HG03135 (cell line): Measurements from ENCODE around the gene KRT78.
"Not testable (repeated sequence)": the region's sequence is repeated elsewhere in the genome, so short reads cannot be mapped to it uniquely, and the experiment has no call there.

ENCODE experiments used
- ATAC-seq: cut with Tn5 transposase; IDR thresholded peaks from one replicate; pipeline ENCODE4 v1.9.1; 2021; ENCODE audit warnings: mild to moderate bottlenecking, moderate library complexity; ENCODE audit not compliant: unreplicated experiment

Gene KRT78, protein sequence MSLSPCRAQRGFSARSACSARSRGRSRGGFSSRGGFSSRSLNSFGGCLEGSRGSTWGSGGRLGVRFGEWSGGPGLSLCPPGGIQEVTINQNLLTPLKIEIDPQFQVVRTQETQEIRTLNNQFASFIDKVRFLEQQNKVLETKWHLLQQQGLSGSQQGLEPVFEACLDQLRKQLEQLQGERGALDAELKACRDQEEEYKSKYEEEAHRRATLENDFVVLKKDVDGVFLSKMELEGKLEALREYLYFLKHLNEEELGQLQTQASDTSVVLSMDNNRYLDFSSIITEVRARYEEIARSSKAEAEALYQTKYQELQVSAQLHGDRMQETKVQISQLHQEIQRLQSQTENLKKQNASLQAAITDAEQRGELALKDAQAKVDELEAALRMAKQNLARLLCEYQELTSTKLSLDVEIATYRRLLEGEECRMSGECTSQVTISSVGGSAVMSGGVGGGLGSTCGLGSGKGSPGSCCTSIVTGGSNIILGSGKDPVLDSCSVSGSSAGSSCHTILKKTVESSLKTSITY

DNA sequence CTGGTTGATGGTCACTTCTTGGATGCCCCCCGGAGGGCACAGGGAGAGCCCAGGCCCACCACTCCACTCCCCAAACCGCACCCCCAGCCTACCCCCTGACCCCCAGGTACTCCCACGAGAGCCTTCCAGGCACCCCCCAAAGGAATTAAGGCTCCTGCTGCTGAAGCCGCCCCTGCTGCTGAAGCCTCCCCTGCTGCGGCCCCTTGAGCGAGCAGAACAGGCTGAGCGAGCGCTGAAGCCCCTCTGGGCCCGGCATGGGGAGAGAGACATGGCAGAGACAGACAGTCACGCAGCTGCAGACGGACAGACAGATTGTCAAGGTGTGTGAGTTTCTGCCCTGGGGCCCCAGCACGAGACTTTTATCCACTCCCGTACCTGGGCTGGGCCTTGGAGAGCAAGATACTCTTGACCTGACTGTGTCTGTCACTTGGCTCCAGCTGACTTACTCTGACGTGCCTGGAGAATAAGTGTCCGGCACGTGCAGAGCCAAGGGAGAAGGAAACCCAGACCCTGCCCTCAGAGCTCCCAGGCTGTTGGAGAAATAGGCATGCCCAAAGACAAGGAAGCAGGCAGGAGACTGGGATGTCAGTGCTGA, at the start of gene KRT78:
Gene KRT78 (minus strand): TSS at position 334 of the 595 bp plus-strand sequence. CDS start 64 bp downstream, at position 270.
- no peak for ATAC-seq

DNA sequence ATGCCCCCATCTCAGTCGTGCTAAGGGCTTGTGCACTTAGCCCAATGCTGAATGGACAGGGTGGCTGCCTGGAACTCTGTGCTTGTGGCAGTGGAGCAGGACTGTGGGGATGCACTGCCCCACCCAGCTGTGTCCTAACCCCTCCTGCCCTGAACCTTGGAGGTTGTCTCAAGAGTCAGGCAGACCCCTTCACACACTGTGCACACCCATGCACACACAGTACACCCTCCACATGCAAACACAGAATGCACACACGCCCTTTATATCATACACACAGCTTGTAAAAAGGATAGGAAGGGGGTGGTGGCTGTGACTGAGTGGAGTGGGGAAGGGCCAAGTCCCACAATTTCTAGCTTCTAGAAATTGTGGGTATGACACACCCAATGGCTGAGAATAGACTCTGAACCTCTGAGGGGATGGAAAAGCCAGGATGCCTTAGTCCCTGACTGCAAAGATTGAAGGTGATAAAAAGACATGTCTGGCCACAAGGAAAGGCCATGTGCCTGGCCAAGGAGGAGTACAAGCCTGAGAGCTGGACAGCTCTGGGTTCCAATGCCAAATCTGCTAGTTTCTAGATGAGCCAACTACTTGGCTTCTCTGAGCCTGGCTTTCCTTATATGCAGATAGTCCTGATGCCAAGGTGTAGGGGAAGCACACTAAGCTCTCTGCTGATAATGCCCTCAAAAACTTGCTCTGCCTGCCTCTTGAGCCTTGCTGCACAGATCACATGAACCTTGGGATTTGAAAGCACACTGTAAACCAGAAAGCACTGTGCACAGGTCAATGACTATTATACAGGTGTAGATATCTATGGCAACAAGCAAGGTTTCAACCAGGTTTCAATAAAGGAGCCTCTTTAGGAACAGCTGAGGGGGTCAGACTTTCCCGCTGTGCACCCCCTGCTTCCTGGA, 47.7 kb upstream of the KRT78 start:
- no peak for ATAC-seq

DNA sequence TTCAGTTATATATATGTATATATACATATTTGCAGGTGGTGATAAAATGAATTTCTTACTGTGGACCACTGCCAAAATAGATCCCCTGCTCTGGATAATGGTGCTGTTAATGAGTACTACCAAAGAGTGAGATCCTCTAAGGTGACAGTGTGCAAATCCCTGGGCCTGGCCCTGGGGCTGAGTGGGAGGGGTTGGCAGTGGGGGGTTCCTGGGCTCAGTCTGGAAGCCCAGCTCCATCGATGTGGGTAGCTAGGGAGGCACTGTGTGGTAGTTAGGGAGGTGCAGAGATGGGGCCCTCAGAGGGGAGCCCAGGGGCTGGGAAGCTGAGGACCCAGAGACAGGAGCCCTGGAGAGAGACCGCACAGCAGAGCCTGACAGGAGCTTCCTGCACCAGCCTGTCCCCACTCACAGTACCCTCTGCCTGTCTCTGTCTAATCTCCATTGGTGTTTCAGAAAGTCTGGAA, 47.0 kb upstream of the KRT78 start:
- no peak for ATAC-seq

DNA sequence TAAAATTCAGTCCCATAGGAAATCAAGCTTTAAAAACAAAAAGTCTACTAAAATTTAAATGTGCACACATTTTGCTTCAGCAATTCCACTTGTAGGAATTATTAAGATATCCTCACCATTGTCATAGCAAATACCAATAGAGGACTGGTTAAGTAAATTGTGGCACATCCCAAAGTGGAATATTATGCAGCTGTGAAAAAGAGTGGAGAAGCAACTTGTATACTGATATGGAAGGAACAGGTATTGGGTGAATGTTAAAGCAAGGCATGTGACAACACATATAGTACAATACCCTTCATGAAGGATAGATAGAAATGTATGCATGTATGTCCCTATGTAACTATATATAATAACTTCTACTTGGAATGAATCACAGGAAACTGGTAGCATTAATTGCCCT, 44.2 kb upstream of the KRT78 start:
- no peak for ATAC-seq

DNA sequence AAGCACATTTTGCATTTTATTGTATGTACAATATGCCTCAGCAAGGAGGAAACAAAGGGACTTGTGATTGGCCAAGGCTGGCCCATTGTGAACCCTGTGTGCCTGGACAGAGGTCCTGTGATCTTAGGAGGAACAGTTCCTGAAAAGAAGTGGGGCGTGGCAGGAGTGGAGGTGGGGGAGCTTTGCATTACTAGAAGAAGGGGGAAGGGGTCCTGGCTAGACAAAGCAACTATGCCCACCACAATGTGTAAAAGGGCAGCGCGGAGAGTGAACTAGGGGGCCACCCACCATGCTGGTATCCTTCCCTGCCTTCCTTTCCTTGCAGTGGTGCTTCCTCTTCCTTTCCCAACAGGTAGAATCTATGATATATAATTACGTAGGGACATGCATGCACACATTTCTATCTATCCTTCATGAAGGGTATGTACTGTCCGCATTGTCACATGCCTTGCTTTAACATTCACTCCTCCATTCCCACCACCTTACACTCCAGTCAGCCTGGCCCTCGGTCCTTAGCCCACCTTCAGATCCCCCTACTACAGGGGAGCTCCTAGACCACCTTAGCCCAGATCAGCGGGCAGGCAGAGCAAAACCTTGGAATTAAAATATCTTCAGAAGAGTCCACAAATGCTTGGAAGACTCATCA, 43.5 kb upstream of the KRT78 start:
- ATAC-seq = no peak

DNA sequence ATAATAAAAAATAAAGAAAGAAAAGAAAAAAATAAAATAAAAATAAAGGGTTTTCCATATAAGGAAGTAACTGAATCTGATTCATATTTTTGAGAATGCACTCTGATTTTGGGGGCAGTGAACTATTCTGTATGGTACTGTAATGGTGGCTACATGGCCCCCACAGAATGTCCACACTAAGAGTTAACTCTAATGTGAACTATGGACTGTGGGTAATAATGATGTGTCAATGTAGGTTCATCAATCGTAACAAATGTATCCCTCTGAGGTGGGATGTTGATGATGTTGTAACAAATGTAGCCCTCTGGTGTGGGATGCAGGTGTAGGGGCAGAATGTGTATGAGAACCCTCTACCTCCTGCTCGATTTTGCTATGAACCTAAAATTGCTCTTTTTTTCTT, 42.2 kb upstream of the KRT78 start:
- ATAC-seq = no peak

DNA sequence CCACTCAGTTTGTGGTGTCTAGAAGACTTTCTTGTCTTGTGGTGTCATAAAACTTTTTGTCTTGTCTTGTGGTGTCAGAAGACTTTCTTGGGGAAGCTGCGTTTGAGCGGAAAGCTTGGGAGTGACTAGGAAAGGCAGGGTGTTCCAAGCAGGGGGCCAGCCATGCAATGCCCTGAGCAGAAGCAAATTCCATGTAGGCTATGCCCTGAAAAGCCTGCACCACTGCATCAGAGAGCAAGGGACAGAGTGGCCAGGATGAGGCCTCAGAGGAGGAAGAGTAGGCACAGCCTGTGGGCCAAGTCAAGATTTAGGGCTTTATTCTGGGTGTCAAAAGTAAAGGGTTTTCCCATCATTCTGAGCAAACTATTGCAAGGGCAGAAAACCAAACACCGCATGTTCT, 41.6 kb upstream of the KRT78 start:
- no peak for ATAC-seq

DNA sequence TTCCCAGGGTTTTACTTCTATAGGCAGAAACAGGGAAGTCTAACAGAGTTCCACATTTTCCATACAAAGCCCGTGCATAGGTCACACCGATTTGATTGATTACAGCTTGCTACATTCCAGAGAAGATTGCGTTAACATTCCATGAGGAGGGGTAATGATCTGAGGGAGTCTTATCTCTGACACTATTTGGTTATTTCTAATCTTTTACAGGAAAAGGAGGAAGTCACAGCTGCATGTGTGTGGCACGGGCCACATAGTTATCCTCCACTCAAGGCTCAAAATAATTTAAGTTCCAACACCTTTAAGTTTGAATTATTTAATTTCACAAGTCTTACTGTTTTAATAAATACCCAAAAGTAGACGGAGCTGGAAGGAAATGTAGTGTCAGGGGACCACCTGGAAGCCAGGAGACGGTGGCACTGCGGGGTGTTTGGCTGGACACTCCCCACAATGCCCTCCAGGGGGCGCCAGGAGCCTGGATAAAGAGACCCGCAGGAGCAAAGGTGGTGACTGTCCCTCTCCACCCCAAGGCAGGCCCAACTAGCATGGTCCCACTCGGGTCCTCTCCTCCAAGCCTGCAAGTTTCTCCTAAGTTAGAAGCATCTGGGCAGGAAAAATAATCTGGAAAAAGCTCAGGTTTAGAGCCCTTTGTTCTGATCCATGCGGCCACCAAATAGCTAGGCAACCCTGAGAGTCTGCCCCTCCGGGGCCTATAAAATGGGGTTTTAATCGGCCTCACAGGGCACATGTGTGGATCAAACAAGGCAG, 35.9 kb upstream of the KRT78 start:
- no peak for ATAC-seq

DNA sequence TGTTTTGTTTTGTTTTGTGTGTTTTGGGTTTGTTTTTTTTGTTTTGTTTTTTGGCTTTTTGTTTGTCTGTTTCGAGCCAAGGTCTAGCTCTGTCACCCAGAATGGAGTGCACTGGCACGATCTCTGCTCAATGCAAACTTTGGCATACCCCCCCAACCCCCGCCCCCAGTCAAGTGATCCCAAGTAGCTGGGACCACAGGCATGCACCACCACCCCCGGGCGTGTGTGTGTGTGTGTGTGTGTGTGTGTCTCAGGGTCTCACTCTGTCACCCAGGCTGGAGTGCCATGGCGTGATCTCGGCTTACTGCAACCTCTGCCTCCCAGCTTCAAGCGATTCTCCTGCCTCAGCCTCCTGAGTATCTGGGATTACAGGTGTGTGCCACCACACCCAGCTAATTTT, 31.7 kb upstream of the KRT78 start:
- not testable (repeated sequence) for ATAC-seq

DNA sequence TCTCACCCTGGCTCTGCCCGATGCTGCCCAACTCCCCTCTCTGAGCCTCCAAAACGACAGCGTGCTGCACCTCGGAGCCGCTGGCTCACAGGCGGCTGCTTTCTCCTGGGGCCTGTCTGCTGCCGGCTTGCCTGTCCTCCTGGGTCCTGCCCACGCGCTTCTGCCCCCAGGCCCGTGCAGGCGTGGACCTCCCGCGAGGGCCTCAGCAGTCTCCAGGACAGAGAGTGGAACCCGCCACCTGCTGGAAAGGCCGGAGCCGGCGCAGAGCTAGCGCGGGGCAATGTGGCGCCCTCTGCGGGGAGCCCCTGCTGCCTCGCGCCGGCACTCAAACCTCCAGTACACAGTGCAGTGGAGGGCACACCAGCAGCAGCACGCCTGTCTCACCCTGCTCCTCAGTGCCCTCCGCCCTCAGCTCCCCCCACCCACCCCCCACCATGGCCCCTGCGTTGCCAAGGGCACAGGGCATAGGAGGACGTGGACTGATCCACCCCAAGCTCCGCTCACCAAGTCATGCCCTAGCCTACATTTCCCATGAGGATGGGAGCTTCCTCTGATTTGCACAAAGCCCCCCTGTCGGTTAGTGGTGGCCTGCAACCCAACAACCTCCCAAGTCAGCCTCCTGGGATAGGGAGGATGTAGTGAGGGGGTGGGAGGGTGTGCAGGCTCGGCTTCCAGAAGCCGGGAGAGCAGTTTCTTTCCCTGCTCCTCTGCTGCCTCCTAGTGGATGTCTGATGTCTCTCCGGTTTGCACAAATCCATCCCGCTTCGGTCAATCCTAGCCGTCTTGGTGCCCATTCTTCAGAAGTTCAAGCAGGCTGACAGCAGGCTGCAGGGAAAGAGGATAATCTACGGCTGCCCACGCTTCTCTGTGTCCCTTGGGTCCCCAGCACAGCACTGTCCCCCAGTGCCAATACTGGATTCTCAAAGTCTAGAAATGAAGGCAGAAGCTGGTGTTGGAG, 30.9 kb upstream of the KRT78 start:
- no peak for ATAC-seq

DNA sequence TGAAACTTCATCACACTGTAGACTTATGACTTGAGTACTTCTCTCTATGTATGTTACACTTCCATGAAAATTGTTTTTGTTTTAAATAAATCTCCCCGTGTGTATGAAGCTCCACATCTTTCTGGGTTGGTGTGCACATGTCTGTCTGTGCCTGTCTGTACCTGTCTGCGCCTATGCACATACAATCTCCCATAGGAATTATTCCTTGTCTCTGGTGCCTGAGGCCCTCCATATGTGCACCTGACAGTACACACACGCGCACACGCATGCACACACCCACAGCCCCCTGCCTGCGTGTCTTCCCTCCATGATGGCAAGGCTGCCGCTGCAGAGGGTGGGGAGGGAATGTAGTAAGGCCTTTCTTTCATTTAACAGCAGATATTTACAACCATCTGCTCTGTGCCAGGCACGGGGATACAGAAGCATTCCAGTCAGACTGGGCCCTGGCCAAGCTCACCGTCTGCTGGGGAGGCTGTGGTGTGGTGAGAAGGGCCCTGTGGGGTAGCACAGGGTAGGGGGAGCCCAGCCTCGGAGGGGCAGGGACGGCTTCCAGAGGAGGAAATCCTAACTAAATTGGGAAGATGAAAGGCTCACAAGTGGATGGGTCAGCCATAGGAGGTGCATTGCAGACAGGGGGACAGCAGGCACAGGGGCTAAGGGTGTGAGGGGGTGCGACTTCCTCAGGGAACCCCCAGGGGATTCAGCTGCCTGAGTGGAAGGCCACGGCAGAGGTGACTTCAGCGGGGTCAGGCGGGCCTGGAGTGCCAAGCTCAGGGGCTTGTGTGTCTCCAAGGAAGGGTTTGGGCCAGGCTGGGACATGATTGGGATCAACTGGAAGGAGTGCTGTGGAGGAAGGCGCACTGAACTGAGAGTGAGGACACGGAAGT, 30.0 kb upstream of the KRT78 start:
- no peak for ATAC-seq

DNA sequence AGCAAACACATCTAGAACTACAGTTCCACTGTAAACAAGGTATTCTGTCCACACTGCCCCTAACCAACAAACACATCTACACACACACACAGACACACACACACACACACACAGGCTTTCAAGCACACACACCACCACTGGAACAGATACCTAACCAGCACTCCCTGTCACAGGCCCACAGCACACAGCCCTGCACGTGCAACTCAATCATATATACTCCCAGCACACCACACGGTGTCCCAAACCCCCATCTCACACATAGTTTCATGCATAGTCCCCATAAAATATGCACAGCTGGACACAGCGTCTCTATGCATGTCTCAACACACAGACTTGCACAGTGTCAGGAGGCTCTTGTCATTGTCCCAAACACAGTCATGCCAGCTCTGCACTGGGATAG, 28.4 kb upstream of the KRT78 start:
- ATAC-seq = no peak

DNA sequence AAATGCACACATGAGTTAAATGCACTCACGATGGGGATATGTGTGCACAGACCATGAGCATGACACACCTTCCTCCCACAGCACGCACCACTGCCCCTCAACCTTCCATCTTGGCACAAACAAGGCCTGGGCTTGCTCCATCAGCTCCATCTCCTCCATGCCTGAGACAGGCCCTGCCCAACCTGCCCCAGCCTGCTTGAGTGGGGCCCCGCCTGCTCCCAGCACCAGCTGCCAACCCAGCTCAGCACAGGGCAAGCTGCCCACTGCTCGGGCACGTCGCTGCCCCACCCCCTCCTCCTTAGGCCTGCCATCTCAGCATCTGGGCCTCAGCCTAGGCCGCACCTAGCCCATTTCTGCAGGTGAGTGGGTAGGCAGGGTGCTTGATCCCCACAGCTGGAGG, 27.6 kb upstream of the KRT78 start:
- no peak for ATAC-seq

DNA sequence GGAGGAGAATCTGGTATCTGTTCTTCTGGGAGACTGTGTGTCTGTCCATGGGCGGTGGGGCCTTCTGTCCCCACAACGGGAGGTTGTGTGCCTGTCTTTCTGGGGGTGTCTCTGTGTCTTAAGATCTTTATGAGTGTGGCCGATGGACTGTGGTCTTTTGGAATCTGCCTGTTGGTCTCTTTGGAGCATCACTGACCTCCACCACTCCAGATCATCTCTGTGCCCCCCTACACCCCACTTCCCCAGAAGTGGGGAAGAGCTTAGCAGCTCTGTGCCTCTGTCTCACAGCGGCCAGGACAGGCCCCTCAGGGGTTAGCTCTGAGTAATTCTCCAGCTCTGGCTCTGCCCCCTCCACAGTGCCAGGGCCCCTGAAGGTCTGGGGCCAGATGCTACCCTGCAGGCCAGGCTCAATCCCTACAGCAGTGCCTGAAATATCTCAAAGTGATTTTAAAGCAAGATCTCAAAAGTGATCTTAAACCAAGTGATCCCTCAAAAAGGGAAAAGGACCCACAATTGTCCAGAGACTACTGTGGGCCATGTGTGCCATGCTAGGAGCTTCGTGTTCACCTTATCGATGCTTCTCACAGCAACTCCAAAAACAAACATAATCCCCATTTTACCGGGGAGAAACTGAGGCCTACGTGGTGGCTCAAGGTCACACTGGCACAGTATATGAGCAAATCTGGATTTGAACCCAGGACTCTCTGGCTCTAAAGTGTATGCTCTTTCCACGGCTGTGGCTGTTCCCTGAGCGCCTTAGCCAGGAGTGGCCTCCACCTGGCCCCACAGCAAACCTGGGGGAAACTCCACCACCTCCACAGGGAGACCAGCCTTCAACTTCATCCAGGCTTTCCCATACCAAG, 26.0 kb upstream of the KRT78 start:
- no peak for ATAC-seq

DNA sequence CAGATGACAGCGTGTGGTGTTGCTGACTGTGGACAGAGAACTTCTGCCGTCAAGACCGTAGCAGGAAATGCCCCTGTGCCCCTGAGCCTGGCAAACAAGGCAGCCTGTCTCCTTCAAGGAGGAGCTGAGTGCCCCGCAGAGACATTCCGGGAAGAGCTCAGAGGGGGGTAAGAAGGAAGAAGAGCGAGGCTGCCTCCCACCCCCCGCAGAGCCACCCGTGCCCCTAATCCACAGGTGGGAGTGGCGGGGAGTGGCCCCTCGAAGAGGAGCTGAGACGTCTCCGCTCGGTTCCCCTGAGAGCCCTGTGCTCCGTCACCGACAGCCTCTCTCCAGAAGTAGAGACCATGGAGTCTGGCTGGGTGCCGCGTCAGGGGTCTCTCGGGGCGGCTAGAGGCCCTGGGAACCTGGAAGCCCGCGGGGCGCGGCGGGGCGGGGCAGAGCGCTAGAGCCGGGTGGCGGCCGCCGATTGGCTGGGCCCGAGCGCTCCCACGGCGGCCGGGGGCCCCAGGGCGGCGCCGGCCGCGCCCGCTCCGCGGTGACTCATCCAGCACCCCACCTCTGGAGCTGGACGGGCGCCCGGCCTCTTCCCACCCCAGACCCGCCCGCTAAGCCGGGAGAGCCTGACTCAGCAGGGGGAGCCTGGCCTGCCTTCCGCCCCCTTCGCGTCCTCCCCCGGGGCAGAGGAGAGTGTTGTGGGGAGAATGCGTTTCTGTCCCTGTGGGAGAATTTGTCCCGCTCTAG, 25.2 kb upstream of the KRT78 start:
- ATAC-seq = no peak

DNA sequence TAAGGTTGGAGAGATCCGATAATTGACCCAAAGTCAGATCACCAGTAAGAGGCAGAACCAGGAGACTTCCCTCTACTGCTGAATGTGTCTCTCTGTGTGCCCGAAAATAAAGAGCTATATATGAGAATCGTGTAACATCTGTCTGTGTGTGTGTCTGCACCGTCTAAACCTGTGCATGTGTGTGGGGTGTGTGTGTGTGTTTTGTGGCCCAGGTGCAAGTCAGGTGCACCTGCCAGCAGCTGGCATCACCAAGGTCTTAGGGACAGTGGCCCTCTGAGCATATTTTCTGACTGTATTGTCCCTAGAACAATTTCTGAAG, 24.7 kb upstream of the KRT78 start:
- ATAC-seq = no peak
